GM10248 (cell line): ENCODE data around the gene UFD1.

ENCODE experiments used
- CTCF ChIA-PET: fragments of 300-600 bp; sonication (Branson Sonifier 250); formaldehyde crosslinking; extraction: SDS; loops from one replicate; lab custom pipeline; 2021; ENCODE audit warnings: antibody characterized with exemption; lab: Yijun Ruan, JAX
- POLR2A ChIA-PET: fragments of 350-650 bp; sonication (Branson Sonifier 250); formaldehyde crosslinking; extraction: SDS; loops from one replicate; lab custom pipeline; 2020; ENCODE audit warnings: antibody characterized with exemption; lab: Yijun Ruan, JAX
- DNase-seq: peaks from one replicate; pipeline ENCODE4 v3.0.0; 2012; ENCODE audit errors: extremely low spot score
- TF ChIP-seq, protein P1 (sequence below): IDR thresholded peaks from 2 replicates; pipeline ENCODE4 v1.5.1; 2012; ENCODE audit warnings: mild to moderate bottlenecking, low read depth; ENCODE audit errors: extremely low read depth, missing control alignments, control extremely low read depth

UFD1 gene

DNA sequence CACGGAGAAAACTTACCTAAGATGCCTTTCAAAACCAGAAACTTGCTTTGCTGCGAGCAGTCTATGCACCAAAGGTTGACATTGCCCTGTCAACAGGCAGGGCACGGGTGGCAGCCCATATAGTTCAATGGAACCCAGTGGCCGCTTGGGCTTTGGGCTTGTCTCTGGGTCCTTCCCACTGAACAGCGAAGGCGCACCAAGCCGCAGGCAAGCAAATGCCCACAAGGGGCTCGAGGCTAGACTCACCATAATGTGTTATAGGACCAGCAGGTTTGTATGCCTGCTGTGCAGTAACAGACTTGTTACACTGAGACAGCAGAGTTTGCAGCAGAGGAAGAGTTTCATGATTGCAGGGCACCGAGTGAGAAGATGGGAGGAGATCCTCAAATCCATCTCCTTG lies 24.9 kb upstream of the UFD1 start:
- TF ChIP-seq, protein P1, sequence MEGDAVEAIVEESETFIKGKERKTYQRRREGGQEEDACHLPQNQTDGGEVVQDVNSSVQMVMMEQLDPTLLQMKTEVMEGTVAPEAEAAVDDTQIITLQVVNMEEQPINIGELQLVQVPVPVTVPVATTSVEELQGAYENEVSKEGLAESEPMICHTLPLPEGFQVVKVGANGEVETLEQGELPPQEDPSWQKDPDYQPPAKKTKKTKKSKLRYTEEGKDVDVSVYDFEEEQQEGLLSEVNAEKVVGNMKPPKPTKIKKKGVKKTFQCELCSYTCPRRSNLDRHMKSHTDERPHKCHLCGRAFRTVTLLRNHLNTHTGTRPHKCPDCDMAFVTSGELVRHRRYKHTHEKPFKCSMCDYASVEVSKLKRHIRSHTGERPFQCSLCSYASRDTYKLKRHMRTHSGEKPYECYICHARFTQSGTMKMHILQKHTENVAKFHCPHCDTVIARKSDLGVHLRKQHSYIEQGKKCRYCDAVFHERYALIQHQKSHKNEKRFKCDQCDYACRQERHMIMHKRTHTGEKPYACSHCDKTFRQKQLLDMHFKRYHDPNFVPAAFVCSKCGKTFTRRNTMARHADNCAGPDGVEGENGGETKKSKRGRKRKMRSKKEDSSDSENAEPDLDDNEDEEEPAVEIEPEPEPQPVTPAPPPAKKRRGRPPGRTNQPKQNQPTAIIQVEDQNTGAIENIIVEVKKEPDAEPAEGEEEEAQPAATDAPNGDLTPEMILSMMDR, result no peak
- no peak for DNase-seq
- CTCF ChIA-PET, result interaction anchor here (0.7 to 2.5 kb wide), 2 partner anchors 126 to 1625 kb away, joined by 3 to 8 read pairs; no protein-coding TSS in a partner anchor
- POLR2A ChIA-PET, result no interaction called here

GRCh38 chr22:19503367-19503766 lies 24.4 kb upstream of the UFD1 start:
- POLR2A ChIA-PET, result no interaction called here
- CTCF ChIA-PET, result interaction anchor here (1.2 to 2.3 kb wide), 2 partner anchors 55 to 126 kb away, joined by 3 to 8 read pairs; no protein-coding TSS in a partner anchor
- TF ChIP-seq, protein P1, result no peak
- DNase-seq, result no peak

GRCh38 chr22:19501897-19502447 lies 23.0 kb upstream of the UFD1 start:
- DNase-seq, result no peak
- TF ChIP-seq, protein P1, result no peak
- POLR2A ChIA-PET, result no interaction called here
- CTCF ChIA-PET, result interaction anchor here (1.1 to 2.3 kb wide), 4 partner anchors 9 to 128 kb away, joined by 3 to 8 read pairs (median 4); no protein-coding TSS in a partner anchor

DNA sequence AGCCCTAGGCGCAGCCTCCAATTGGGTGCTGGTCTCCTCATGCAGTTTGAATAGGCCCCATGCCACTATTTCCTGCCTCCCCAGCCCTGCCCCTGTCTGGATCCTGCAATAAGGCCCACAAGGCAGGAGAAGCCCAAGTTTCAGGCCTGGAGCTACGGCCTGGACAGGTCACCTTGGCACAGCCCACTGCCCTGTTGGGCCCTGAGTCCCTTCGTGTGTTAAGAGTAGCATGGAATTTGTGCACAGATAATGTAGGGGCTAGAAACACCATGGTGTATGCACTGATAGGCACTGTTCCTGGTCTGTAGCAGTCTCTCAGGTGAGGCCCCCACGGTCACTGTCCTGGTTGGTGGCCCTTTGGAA lies 20.9 kb upstream of the UFD1 start:
- TF ChIP-seq, protein P1, result no peak
- CTCF ChIA-PET, result no interaction called here
- POLR2A ChIA-PET, result no interaction called here
- no peak for DNase-seq

- TF ChIP-seq, protein P1, result no peak
- CTCF ChIA-PET, result no interaction called here
- POLR2A ChIA-PET, result no interaction called here
- DNase-seq, result no peak
Measured at GRCh38 chr22:19499236-19499879, 20.4 kb upstream of the UFD1 start.

DNA sequence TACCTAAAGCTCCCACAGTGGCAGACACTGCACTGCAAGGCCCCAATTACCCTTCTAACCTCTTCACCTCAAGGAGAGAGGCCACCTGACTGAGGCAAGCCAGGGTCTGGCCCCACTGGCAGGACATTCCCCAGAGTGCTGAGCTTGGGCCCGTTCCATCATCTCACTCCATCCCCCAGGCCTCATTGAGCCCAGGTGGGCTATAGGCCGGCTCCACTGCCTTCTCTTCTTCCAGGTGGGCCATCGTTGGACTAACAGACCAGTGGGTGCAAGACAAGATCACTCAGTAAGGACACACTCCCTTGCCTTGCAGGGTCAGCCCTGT lies 19.8 kb upstream of the UFD1 start:
- no peak for DNase-seq
- POLR2A ChIA-PET, result no interaction called here
- TF ChIP-seq, protein P1, result no peak
- CTCF ChIA-PET, result interaction anchor here (1.6 kb wide), 1 partner anchor 131 kb away, joined by 4 read pairs; no protein-coding TSS in a partner anchor
